ENCODE measurements around the gene FRMD4A. TPM values are rescaled to one million over a fixed set of nuclear protein-coding genes. Genes with fewer than 3 reads are reported as not detected.
A peak's percentile ranks its signal among the peaks of the same experiment; 100 is the strongest.
"Not testable (repeated sequence)": the region's sequence is repeated elsewhere in the genome, so short reads cannot be mapped to it uniquely, and the experiment has no call there.

Gene FRMD4A
- total RNA-seq, 1 experiment from 2014 or later, result 20.2 TPM

- no peak for DNase-seq (ENCODE audit: low read depth)
These were observed 478.8 kb downstream of the FRMD4A start for GRCh38 chr10:13851906-13852305.

DNA sequence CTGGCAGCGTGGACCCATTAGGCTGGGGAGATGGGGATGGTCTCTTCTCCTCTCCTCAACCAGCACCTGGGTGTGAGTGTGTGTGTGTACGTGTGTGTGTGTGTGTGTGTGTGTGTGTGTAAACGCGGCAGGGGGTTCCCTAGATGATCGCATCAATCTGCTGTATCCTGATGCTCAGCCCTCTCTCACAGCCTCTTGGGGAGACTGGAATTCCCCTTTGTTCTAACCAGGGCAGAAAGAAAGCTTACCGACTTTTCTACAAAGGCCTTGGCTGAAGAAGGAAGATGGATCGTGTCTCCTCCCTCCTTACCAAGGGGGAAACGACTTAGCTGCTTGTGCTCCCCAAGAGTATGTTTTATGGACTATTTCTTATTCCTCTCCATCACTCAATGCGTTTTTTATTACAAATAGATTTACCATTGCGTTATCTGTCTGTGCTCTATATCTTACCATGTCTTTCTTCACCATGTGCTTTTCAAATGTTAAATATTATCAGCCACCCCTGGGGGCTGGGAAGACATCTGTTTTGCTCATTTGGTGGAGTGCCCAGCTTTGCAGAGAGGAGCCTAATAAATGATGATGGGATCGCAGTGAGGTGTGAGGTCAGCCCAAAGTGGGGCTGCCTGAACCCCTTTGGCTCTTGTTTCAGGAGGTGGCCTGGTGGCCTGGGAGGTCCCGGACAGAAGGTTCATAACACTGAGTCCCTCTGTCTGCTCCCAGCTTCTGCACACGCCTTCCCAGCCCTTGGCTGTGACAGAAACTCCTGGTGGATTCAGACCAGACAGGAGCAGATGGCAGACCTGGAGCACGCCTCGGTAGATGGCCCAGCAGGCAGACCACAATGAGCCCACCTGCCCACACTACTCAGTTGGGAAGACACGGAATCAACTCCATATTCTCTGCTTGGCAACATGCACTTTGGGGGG lies 481.9 kb downstream of the FRMD4A start:
- no peak for DNase-seq (ENCODE audit: low read depth)

DNA sequence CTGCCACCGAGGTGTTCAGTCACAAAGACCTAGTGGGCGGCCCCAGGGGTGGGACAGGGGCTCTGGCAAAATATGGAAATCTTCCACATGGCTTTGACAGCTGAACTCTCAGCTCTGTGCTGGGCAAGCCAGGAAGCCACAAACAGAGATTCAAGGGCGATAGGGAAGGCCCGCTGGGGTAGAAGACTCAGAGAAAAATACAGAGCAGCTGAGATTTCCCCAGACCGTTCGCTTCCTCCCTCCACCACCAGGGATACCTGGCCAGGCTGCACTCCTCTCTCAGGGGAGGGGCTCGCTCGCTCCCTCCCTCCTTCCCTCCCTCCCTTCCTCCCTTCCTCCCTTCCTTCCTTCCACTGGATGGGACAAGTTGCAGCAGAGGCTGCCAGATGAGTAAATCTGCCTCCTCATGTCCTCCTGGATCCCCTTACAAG lies 483.5 kb downstream of the FRMD4A start:
- no peak for DNase-seq (ENCODE audit: low read depth)

DNA sequence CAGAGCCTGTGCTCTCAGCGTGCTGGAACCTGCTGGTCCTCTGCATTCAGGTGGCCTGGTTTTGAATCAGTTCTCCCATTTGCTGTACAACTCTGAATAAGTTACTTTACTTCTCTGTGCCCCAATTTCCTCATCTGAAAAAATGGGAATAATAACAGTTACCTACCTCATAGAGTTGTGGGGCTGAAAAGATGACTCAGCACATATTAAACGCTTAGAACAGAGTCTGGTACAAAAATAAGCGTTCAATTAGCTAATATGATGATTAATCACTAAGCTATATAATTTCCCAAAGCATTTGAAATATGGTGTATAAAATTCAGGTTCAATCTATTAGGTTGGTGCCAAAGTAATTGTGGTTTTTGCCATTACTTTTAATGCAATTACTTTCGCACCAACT lies 484.8 kb downstream of the FRMD4A start:
- DNase-seq (ENCODE audit: low read depth), result no peak

DNA sequence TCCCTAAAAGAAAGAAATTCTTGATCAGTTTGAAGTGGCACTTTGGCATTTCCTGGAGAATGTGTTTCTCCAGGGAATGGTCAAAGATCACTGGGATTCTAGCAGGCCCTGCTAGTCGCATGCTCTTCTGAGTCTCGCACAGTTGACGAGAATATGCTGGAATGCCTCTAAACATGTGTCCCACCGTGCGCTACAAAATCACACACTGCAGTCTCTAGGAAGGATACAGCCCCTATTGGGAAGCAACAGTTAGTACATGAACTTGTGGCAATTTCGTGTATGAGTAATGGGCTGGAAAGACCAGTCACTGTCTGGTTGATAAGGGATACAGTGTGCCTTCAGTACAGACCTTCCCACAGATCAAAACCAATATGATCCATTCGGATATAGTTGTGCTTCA lies 486.1 kb downstream of the FRMD4A start:
- no peak for DNase-seq (ENCODE audit: low read depth)

GRCh38 chr10:13842117-13842516 lies 488.6 kb downstream of the FRMD4A start:
- DNase-seq (ENCODE audit: low read depth), result no peak

- DNase-seq (ENCODE audit: low read depth), result no peak
These were observed 490.7 kb downstream of the FRMD4A start for GRCh38 chr10:13840036-13840435.

- peak; percentile 83 for DNase-seq (ENCODE audit: low read depth)
These were observed 491.2 kb downstream of the FRMD4A start for GRCh38 chr10:13839430-13839990.

GRCh38 chr10:13839030-13839429 lies 491.7 kb downstream of the FRMD4A start:
- DNase-seq (ENCODE audit: low read depth), result no peak

DNA sequence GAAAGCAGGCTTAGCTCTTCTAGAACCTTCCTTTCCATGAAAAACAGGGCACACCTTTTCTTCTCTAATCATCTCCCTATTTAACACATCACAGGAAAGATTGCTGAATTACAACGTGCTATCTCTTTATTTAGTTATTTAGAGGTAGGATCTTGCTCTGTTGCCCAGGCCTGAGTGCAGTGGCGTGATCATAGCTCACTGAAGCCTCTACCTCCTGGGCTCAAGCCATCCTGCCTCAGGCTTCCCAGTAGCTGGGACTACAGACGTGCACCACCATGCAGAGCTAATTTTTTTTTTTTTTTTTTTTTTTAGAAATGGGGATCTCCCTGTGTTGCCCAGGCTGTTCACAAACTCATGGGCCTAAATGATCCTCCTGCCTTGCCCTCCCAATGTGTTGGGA lies 492.8 kb downstream of the FRMD4A start:
- DNase-seq (ENCODE audit: low read depth), result no peak

DNA sequence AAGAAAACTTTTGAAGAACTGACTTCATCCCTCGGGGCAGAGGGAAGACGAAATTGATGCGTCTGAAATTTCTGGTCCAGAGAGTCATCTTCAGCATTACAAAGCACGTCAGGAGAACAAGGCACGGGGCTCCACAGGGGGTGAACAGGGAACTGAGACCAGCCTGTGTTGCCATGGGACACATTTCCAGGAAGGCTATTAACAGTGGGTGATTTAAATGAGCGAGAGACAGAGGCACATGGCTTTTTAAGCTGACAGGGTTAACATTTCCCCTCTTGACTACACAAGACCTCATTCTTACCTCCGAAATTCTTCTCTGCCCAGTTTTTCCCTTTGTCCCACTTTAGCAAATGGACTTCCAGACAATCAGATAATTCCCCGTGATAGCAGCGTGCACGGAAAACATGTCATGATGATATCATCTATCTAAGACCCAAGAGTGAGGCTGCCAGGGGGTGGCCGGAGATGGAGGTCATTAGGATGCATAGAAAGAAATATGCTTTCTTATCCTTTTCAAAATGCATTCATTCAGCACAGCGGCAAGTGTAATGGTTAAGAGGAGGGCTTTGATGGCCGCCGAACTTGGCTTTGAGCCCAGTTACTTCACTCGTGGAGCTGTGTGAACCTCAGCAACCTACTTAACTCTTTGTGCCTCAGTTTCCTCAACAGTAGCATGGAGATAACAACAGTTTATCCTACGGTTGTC lies 496.0 kb downstream of the FRMD4A start:
- DNase-seq (ENCODE audit: low read depth), result no peak

GRCh38 chr10:13831711-13832141 lies 499.0 kb downstream of the FRMD4A start:
- no peak for DNase-seq (ENCODE audit: low read depth)

DNA sequence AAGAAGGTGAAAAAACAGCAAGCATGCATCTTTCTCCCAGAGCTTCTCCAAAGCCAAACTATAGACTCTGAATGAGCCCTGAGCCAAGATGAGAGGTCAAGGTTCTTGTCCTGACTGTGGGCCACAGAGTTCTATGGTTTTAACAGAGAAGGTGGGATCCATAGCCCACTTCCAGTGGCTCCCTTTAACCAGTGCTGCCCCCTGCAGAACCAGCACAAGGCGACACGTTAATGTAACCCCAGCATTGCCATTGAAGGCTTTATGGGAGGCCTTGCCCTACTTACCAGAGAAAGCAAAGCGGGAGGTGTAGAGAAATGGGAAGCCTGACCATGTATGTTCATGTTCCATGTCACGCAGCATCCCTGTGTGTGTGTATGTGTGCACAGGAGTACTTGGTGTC lies 500.3 kb downstream of the FRMD4A start:
- no peak for DNase-seq (ENCODE audit: low read depth)

GRCh38 chr10:13829790-13830189 lies 500.9 kb downstream of the FRMD4A start:
- DNase-seq (ENCODE audit: low read depth), result no peak

DNA sequence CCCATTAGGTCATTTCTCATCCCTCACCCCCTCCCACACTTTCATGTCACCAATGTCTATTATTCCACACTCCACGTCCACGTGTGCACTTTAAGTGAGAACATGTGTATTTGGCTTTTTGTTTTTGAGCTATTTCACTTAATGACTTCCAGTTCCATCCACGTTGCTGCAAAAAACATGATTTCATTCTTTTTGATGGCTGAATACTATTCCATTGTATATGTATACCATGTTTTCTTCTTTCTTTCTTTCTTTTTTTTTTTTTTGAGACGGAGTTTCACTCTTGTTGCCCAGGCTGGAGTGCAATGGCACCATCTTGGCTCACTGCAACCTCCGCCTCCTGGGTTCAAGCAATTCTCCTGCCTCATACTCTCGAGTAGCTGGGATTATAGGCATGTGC lies 502.4 kb downstream of the FRMD4A start:
- DNase-seq (ENCODE audit: low read depth), result not testable (repeated sequence)

DNA sequence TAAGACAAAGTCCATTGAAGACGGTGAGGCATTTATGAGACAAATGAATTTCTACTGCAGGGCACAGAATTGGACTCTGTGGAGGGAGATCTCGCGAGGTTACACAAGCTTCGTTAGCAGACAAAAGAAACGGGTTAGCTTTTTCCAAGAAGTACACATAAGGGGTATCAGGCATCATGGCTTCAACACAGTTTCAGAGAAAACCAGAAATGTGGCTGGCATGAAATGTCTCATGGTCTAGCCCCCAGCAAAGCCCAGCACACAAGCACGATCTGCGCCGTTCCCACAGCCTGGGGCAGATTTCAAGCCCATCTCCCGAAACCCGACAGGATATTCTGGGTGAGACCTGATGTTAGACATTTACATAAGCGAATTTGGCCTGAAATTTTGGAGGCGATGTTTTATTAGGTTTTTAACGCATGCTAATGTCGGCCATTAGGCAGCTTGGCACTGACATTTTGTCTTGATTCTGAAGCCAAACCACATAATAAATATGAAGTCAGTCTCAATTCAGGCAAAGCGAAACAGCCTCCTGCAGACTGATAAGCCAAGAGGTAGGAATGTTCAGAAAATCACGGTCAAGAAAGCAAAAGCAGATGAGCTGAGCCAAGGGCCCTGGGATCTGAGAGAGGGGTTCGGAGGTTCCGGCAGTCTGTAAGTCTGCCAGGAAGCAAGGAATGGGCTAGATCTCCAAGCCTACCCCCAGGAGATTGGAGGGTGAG lies 503.5 kb downstream of the FRMD4A start:
- peak; percentile 43 for DNase-seq (ENCODE audit: low read depth)

- DNase-seq (ENCODE audit: low read depth), result no peak
These were observed 506.9 kb downstream of the FRMD4A start for GRCh38 chr10:13823709-13824405.

GRCh38 chr10:13823096-13823708 lies 507.5 kb downstream of the FRMD4A start:
- no peak for DNase-seq (ENCODE audit: low read depth)

DNA sequence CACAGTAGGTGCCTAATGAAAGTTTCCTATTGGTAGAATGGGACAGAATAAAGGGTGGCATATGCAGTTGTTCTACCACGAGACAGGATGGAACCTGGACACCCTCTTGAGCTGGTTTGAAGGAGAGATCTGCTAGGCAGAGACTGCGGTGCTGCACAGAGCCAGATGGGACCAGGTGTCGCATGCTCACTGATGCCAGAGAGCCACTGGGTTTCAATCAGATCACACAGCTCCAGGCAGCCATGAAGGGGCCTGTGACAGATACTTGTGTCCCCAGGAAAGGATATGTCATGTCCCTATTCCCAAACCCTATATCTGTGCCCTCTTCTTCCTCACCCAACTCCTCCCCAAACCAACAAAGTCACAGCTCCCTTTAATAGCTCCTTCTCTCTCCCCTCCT lies 508.2 kb downstream of the FRMD4A start:
- DNase-seq (ENCODE audit: low read depth), result no peak

- no peak for DNase-seq (ENCODE audit: low read depth)
These were observed 509.8 kb downstream of the FRMD4A start for GRCh38 chr10:13820964-13821337.
